WTC11 (cell line): Measurements from ENCODE around the gene MYMK. TPM values are rescaled to one million over a fixed set of nuclear protein-coding genes. Genes with fewer than 3 reads are reported as not detected.
A peak's percentile ranks its signal among the peaks of the same experiment; 100 is the strongest.

Experiments
- ATAC-seq: fragments of 200-7000 bp; cut with Tn5 transposase; 2 replicates; pipeline ENCODE4 v1.10.0; 2021; ENCODE audit warnings: mild to moderate bottlenecking, moderate library complexity
- CTCF ChIA-PET: fragments of 300-600 bp; sonication (Branson Sonifier 250); formaldehyde crosslinking; loops from one replicate; lab custom pipeline; 2021; ENCODE audit warnings: antibody characterized with exemption; lab: Charles Lee
- POLR2A ChIA-PET: fragments of 350-600 bp; sonication (Branson Sonifier 250); formaldehyde crosslinking; loops from one replicate; lab custom pipeline; 2021; ENCODE audit warnings: antibody characterized with exemption; lab: Charles Lee
- DNase-seq: peaks from one replicate; pipeline ENCODE4 v3.0.0; 2021; ENCODE audit warnings: low spot score
- H3K27ac Mint-ChIP-seq: 2 replicates; pipeline ENCODE4 v1.8.0; 2021; ENCODE audit warnings: mixed read lengths
- H3K27me3 Mint-ChIP-seq: 2 replicates; pipeline ENCODE4 v1.8.0; 2021; ENCODE audit warnings: low read depth, mild to moderate bottlenecking, moderate library complexity, mixed read lengths
- H3K36me3 Mint-ChIP-seq: 2 replicates; pipeline ENCODE4 v1.8.0; 2021; ENCODE audit warnings: mixed read lengths
- H3K4me1 Mint-ChIP-seq: 2 replicates; pipeline ENCODE4 v1.8.0; 2022; ENCODE audit warnings: mixed read lengths
- H3K4me3 Mint-ChIP-seq: 2 replicates; pipeline ENCODE4 v1.8.0; 2021; ENCODE audit warnings: mild to moderate bottlenecking, moderate library complexity, mixed read lengths
- H3K9me3 Mint-ChIP-seq: 2 replicates; pipeline ENCODE4 v1.8.0; 2021; ENCODE audit warnings: mixed read lengths
- ARID4B ChIP-seq: sonication (generic); formaldehyde crosslinking; IDR thresholded peaks from 2 replicates; pipeline ENCODE4 v1.8.0; 2023; ENCODE audit warnings: missing genetic modification reagents, mild to moderate bottlenecking, borderline replicate concordance
- CBFB ChIP-seq: sonication (generic); formaldehyde crosslinking; IDR thresholded peaks from 2 replicates; pipeline ENCODE4 v1.8.1; 2022; ENCODE audit warnings: mild to moderate bottlenecking, low read depth, missing genetic modification reagents
- E2F1 ChIP-seq: sonication (generic); formaldehyde crosslinking; IDR thresholded peaks from 2 replicates; pipeline ENCODE4 v1.8.0; 2022; ENCODE audit warnings: mild to moderate bottlenecking, missing genetic modification reagents
- E2F5 ChIP-seq: sonication (generic); formaldehyde crosslinking; IDR thresholded peaks from 2 replicates; pipeline ENCODE4 v1.8.1; 2022; ENCODE audit warnings: mild to moderate bottlenecking, moderate library complexity, missing genetic modification reagents
- ELF4 ChIP-seq: sonication (generic); formaldehyde crosslinking; IDR thresholded peaks from 2 replicates; pipeline ENCODE4 v1.8.1; 2022; ENCODE audit warnings: low read depth, mild to moderate bottlenecking, moderate library complexity, missing genetic modification reagents
- ERG ChIP-seq: fragments of 250-450 bp; sonication (Bioruptor Pico); IDR thresholded peaks from 2 replicates; pipeline ENCODE4 v1.8.0; 2021; ENCODE audit warnings: mild to moderate bottlenecking
- GABPB1 ChIP-seq: sonication (generic); formaldehyde crosslinking; IDR thresholded peaks from 2 replicates; pipeline ENCODE4 v1.8.1; 2023; ENCODE audit warnings: mild to moderate bottlenecking, missing genetic modification reagents
- IRF1 ChIP-seq: sonication (generic); formaldehyde crosslinking; IDR thresholded peaks from 2 replicates; pipeline ENCODE4 v1.8.0; 2023; ENCODE audit warnings: missing genetic modification reagents
- MYBL2 ChIP-seq: sonication (generic); formaldehyde crosslinking; IDR thresholded peaks from 2 replicates; pipeline ENCODE4 v1.8.1; 2023; ENCODE audit warnings: mild to moderate bottlenecking, moderate library complexity, missing genetic modification reagents
- RELA ChIP-seq: sonication (generic); formaldehyde crosslinking; IDR thresholded peaks from 2 replicates; pipeline ENCODE4 v1.8.1; 2022; ENCODE audit warnings: missing genetic modification reagents, mild to moderate bottlenecking, borderline replicate concordance
- RORB ChIP-seq: fragments of 250-450 bp; sonication (Bioruptor Pico); IDR thresholded peaks from 2 replicates; pipeline ENCODE4 v1.9.0; 2021; ENCODE audit warnings: mild to moderate bottlenecking
- TEAD1 ChIP-seq: sonication (generic); formaldehyde crosslinking; IDR thresholded peaks from 2 replicates; pipeline ENCODE4 v1.8.0; 2022; ENCODE audit warnings: mild to moderate bottlenecking, missing genetic modification reagents
- USF2 ChIP-seq: sonication (generic); formaldehyde crosslinking; IDR thresholded peaks from 2 replicates; pipeline ENCODE4 v1.8.1; 2023; ENCODE audit warnings: mild to moderate bottlenecking, missing genetic modification reagents, moderate library complexity
- ZNF138 ChIP-seq: sonication (generic); formaldehyde crosslinking; conservative IDR thresholded peaks from 2 replicates; pipeline ENCODE4 v1.8.1; 2022; ENCODE audit warnings: mild to moderate bottlenecking, moderate library complexity, missing genetic modification reagents
- ZNF532 ChIP-seq: fragments of 250-450 bp; sonication (Bioruptor Pico); IDR thresholded peaks from 2 replicates; pipeline ENCODE4 v1.9.0; 2021; ENCODE audit warnings: mild to moderate bottlenecking, borderline replicate concordance
- total RNA-seq: library from RNA; stranded (reverse); gene quantifications from 3 replicates; pipeline ENCODE4 v1.2.3, GENCODE V29; 2021

MYMK gene
- total RNA-seq, 1 experiment from 2014 or later = not detected

- TF ChIP-seq USF2 (CRISPR knock-in tag) (no peak), GABPB1 (CRISPR knock-in tag) (no peak), CBFB (CRISPR knock-in tag) (no peak), RORB (CRISPR knock-in tag) (no peak), ELF4 (CRISPR knock-in tag) (no peak)
- TF ChIP-seq, all 79 proteins: peak for 0
Observed at GRCh38 chr9:133483611-133484010, 41.1 kb downstream of the MYMK start (continued).

GRCh38 chr9:133478851-133479711 is 45.7 kb downstream of the MYMK start, which contains the start of gene SLC2A6:
SLC2A6 (minus strand) TSS chr9:133479099; CDS start chr9:133479059, 40 bp downstream.
- Mint-ChIP-seq H3K4me1 (peaks cover 13% of the 10 kb centered on the region), H3K27ac (peak within 1 kb of the TSS; percentile 53; the same call in 1 of the 2 replicates), H3K36me3 (peaks cover 2% of the 10 kb centered on the region; the same call in 1 of the 2 replicates), H3K9me3 (no peaks in the 10 kb centered on the region), H3K27me3 (peaks cover 7% of the 10 kb centered on the region), H3K4me3 (peak within 1 kb of the TSS; percentile 74)
- CTCF ChIA-PET = interaction anchor here (1.0 to 2.6 kb wide), 10 partner anchors 8 to 335 kb away, joined by 3 to 17 read pairs (median 6); partner anchors contain the start of genes ADAMTS13, CACFD1, SURF1 and SURF2
- POLR2A ChIA-PET = interaction anchor here (1.0 to 1.1 kb wide), 2 partner anchors 12 to 131 kb away, joined by 3 read pairs; partner anchors contain the start of genes MED22 and RPL7A
- peak; percentile 91 for DNase-seq
- ATAC-seq = peak; percentile 97
- TF ChIP-seq ARID4B (CRISPR knock-in tag) (peak; percentile 86; the same call in 1 of the 2 replicates), ERG (CRISPR knock-in tag) (no peak), MYBL2 (CRISPR knock-in tag) (peak; percentile 80), TEAD1 (CRISPR knock-in tag) (peak; percentile 90), ZNF138 (CRISPR knock-in tag) (no peak), RELA (CRISPR knock-in tag) (peak; percentile 78; the same call in 1 of the 2 replicates), E2F1 (CRISPR knock-in tag) (no peak), USF2 (CRISPR knock-in tag) (peak; percentile 61), ZNF532 (CRISPR knock-in tag) (peak; percentile 10; the same call in 1 of the 2 replicates), CBFB (CRISPR knock-in tag) (no peak), GABPB1 (CRISPR knock-in tag) (peak; percentile 33; the same call in 1 of the 2 replicates), IRF1 (CRISPR knock-in tag) (no peak), E2F5 (CRISPR knock-in tag) (peak; percentile 69; the same call in 1 of the 2 replicates)
